Sigmoid colon (tissue), 4 donors: ENCODE data around the gene NPHP4.

ENCODE experiments used
- CTCF ChIP-seq, 4 experiments: fragments of 450-650 bp in 3 of 4; fragments of 200-600 bp in 1 of 4; IDR thresholded peaks; one replicate each; pipeline ENCODE4 v1.5.1; 2016 to 2019; ENCODE audit warnings: antibody characterized with exemption in 4 of 4, mild to moderate bottlenecking in 3 of 4, moderate library complexity in 2 of 4
- EP300 ChIP-seq, 4 donors: sonication (generic); formaldehyde crosslinking; IDR thresholded peaks; one replicate each; pipeline ENCODE4 v1.6.1; 2017; ENCODE audit warnings: antibody characterized with exemption in 4 of 4
- POLR2A ChIP-seq, 2 donors: fragments of 450-650 bp; IDR thresholded peaks; one replicate each; pipeline ENCODE4 v1.6.1; 2016; ENCODE audit warnings: antibody characterized with exemption in 2 of 2, mild to moderate bottlenecking in 2 of 2, moderate library complexity in 2 of 2
- POLR2AphosphoS5 ChIP-seq, 4 donors: sonication (generic); formaldehyde crosslinking; IDR thresholded peaks; one replicate each; pipeline ENCODE4 v1.6.1; 2017; ENCODE audit warnings: antibody characterized with exemption in 4 of 4

- TF ChIP-seq CTCF (IDR thresholded peaks at IDR 0.05) (no peak), POLR2A (IDR thresholded peaks at IDR 0.05) (no peak), POLR2AphosphoS5 (IDR thresholded peaks at IDR 0.05) (no peak), EP300 (IDR thresholded peaks at IDR 0.05) (no peak)
Observed at GRCh38 chr1:6027591-6027990, 35.4 kb upstream of the NPHP4 start.
